Osteoblast (primary cell): ENCODE data around the gene WTAP. TPM values are rescaled to one million over a fixed set of nuclear protein-coding genes. Genes with fewer than 3 reads are reported as not detected.

ENCODE experiments used
- DNase-seq: peaks from one replicate; pipeline ENCODE4 v3.0.0; 2011; ENCODE audit warnings: low spot score, mixed read lengths; ENCODE audit not compliant: insufficient read length; ENCODE audit errors: missing footprints
- H2AFZ ChIP-seq: 2 replicates; pipeline ENCODE4 v1.6.0; 2011; ENCODE audit warnings: mild to moderate bottlenecking, low read length
- H3K27ac ChIP-seq: 2 replicates; pipeline ENCODE4 v1.5.1; 2011; ENCODE audit warnings: mild to moderate bottlenecking, low read depth, low read length, moderate library complexity
- H3K27me3 ChIP-seq: 2 replicates; pipeline ENCODE4 v1.6.0; 2012; ENCODE audit warnings: mild to moderate bottlenecking, control low read depth, inconsistent platforms, low read length, moderate library complexity; ENCODE audit not compliant: insufficient read depth
- H3K36me3 ChIP-seq: 2 replicates; pipeline ENCODE4 v1.5.1; 2011; ENCODE audit warnings: mild to moderate bottlenecking, low read length, control low read depth, moderate library complexity; ENCODE audit not compliant: insufficient read depth
- H3K4me1 ChIP-seq: 2 replicates; pipeline ENCODE4 v1.5.1; 2011; ENCODE audit warnings: mild to moderate bottlenecking, low read length, control low read depth, moderate library complexity; ENCODE audit not compliant: insufficient read depth
- H3K4me2 ChIP-seq: 2 replicates; pipeline ENCODE4 v1.6.0; 2011; ENCODE audit warnings: mild to moderate bottlenecking, low read length; ENCODE audit not compliant: insufficient read depth
- H3K4me3 ChIP-seq: fragments of 200-600 bp; sonication (generic); 3 replicates; pipeline ENCODE4 v1.5.1; 2012; ENCODE audit warnings: mild to moderate bottlenecking, low read length, inconsistent platforms; ENCODE audit not compliant: insufficient read depth
- H3K79me2 ChIP-seq: 2 replicates; pipeline ENCODE4 v1.6.0; 2012; ENCODE audit warnings: mild to moderate bottlenecking, low read length, control low read depth, inconsistent platforms; ENCODE audit not compliant: insufficient read depth
- H3K9me3 ChIP-seq: 2 replicates; pipeline ENCODE4 v1.5.1; 2011; ENCODE audit warnings: low read depth, low read length, control low read depth
- H4K20me1 ChIP-seq: 2 replicates; pipeline ENCODE4 v1.6.0; 2012; ENCODE audit warnings: mild to moderate bottlenecking, low read length, control low read depth; ENCODE audit not compliant: insufficient read depth
- total RNA-seq: library from RNA; depleted of rRNA; stranded (reverse); fragments of >200 nt; gene quantifications from 2 replicates; pipeline ENCODE4 v1.2.3, GENCODE V29; 2012
- TF ChIP-seq, protein P1 (sequence below): IDR thresholded peaks from 2 replicates; pipeline ENCODE4 v1.5.1; 2011; ENCODE audit warnings: mild to moderate bottlenecking, low read depth, low read length, moderate library complexity; ENCODE audit errors: extremely low read depth

Gene WTAP
- total RNA-seq, 1 donor = 119 TPM

DNA sequence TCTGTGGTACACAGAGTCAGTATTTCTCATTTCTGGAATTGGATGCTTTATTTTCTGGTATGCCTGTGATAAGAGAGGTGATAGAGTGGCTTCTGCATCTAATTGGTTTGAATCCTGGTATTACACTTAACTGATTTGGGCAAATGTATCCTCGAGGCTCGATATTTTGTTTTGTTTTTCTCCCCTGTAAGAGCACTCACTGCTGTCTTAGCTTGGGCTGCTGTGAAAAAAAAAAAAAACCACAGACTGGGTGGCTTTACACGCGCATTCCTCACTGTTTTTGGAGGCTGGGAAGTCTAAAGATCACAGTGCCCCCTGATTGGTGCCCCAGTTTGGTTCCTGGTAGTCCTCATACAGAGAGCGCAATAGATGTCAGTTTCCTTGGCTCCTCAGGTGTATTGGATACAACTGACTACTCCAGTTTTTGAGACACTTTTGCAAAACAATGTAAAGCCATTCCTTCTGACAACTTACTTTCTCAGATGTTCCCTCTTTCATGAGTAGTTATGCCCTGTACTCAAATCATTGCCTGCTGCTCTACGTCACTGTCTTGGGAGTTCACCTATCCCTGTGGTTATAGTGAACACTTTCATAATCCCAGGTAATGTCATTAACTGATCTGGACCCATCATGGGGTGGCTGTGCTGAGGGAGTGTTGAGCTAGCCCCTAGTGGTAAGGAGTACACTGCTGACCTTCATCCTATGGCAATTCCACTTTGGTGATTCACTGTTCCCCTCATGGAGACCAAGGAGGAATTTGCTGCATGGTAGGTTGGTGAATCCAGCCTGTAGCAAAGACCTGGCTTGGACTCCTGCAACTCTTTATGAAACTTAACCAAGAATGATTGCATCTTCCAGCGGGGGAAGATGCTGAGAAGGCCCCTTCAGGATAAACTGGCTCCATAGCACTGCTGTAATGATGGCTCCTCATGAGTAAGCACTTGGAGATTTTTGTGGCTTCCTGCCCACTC lies 31.0 kb downstream of the WTAP start:
- Histone ChIP-seq H2AFZ (no peak overlapping the region), H3K4me2 (no peak overlapping the region), H3K36me3 (peaks cover 47% of the 10 kb centered on the region), H3K79me2 (peaks cover 31% of the 10 kb centered on the region), H3K27me3 (no peaks in the 10 kb centered on the region), H4K20me1 (peaks cover 3% of the 10 kb centered on the region), H3K4me1 (peaks cover 35% of the 10 kb centered on the region), H3K27ac (peak overlapping the region; percentile 45), H3K9me3 (no peaks in the 10 kb centered on the region), H3K4me3 (no peak overlapping the region)
- DNase-seq = peak; percentile 77
- TF ChIP-seq, protein P1, sequence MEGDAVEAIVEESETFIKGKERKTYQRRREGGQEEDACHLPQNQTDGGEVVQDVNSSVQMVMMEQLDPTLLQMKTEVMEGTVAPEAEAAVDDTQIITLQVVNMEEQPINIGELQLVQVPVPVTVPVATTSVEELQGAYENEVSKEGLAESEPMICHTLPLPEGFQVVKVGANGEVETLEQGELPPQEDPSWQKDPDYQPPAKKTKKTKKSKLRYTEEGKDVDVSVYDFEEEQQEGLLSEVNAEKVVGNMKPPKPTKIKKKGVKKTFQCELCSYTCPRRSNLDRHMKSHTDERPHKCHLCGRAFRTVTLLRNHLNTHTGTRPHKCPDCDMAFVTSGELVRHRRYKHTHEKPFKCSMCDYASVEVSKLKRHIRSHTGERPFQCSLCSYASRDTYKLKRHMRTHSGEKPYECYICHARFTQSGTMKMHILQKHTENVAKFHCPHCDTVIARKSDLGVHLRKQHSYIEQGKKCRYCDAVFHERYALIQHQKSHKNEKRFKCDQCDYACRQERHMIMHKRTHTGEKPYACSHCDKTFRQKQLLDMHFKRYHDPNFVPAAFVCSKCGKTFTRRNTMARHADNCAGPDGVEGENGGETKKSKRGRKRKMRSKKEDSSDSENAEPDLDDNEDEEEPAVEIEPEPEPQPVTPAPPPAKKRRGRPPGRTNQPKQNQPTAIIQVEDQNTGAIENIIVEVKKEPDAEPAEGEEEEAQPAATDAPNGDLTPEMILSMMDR = peak; percentile 43

DNA sequence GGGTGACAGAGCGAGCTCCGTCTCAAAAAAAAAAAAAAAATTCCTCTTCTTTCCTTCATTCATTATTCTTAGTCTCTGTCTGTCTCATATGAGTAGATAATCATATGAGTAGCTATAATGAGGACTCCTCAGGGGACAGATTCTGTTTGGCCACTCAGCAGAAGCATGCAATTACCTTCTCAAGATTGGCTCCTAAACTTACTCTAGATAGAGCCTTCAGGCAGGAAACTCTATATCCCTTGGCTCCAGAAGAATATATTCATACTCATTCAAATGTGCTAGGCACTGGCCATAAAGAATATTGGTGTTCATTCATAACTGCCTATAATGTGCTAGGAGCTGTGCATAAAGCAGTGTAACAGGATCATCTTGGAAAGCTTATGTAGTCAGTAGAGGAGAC lies 32.3 kb downstream of the WTAP start:
- Histone ChIP-seq H2AFZ (no peak overlapping the region), H4K20me1 (peaks cover 3% of the 10 kb centered on the region), H3K36me3 (peaks cover 42% of the 10 kb centered on the region), H3K4me2 (no peak overlapping the region), H3K9me3 (no peaks in the 10 kb centered on the region), H3K79me2 (peaks cover 22% of the 10 kb centered on the region), H3K4me1 (peaks cover 35% of the 10 kb centered on the region), H3K27ac (peak overlapping the region; percentile 86), H3K4me3 (no peak overlapping the region), H3K27me3 (no peaks in the 10 kb centered on the region)
- TF ChIP-seq, protein P1 = no peak
- peak; percentile 84 for DNase-seq

DNA sequence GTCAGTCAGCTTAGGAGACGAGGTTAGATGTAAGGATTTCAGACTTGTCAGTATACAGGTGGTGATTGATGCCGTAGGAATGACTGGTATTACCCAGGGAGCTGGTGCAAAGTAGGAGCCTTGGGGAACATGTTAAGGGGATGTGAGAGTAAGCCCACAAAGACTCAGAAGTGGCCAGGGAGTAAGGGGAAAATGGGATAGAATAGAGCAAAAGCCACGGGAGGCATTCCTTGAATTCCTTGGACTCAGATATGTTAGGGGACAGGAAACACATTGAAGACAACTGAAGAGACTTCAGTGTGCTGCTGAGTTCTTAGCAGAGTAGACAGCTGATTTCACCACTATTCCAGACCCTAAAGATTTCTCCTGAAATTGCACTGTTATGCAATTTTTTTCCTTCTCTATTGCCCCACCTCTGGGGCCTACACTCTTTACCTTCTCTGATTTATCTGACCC lies 33.3 kb downstream of the WTAP start:
- H3K79me2 ChIP-seq = peaks cover 22% of the 10 kb centered on the region
- H3K36me3 ChIP-seq = peaks cover 35% of the 10 kb centered on the region
- no peaks in the 10 kb centered on the region for H3K9me3 ChIP-seq
- peak overlapping the region; percentile 86 for H3K27ac ChIP-seq
- peak overlapping the region; percentile 92 for H3K4me3 ChIP-seq
- peak; percentile 83 for DNase-seq
- TF ChIP-seq, protein P1 = no peak
- H3K27me3 ChIP-seq = no peaks in the 10 kb centered on the region
- no peak overlapping the region for H2AFZ ChIP-seq
- peaks cover 3% of the 10 kb centered on the region for H4K20me1 ChIP-seq
- peaks cover 35% of the 10 kb centered on the region for H3K4me1 ChIP-seq
- H3K4me2 ChIP-seq = peak overlapping the region; percentile 96
